T-helper 22 cell (primary cell): Measurements from ENCODE around the gene ATF7IP2.
A peak's percentile ranks its signal among the peaks of the same experiment; 100 is the strongest.

Source experiments
- DNase-seq: peaks from one replicate; pipeline ENCODE4 v3.0.0-alpha.2; 2020; ENCODE audit warnings: low read depth

The ATF7IP2 gene

DNA sequence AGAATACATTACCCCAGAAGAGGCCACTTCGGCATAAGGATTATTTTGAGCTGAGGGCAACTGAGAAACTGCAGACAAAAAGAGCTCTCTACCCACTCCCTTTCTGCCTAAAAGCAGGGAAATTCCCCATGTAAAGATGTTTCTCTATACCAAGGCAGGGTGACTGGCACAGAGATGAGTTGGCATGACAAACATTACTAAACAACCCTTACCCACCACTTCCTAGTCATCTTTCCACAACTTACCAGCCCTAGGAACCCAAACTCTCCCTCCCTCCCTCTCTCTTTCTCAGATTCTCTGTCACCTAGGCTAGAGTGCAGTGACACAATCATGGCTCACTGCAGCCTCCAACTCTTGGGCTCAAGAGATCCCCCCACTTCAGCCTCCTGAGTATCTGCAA is 126.0 kb downstream of the ATF7IP2 start:
- DNase-seq = no peak

DNA sequence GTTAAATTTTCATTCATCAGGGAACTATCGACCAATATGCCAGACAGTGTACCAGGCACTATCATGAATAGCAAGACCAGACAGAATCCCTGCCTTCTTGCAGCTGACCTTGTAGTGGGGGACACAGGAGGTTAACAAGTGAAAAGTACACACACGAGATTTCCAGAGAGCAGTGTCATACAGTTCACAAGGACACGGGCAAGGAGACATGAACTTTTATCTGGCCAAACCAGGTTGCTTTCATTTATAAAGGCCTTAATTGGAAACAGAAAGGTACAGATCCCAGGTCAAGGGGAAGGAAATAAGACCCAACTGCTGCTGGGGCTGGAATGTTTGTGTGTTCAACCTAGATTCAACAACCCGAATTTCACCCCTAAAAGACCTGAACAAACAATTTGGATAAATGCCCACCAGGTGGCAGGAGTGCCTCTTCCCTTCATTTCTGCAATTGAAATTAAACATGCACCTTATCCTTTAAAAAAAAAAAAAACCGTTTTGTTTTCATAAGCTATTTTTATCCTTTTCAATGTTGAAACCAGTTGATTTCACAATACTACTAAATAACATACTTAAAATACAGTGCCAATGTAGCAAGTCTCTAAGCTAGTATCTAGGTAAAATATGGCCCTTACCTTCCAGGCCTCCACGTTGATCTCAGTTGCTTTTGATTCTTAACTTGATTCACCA is 128.7 kb downstream of the ATF7IP2 start:
- no peak for DNase-seq

- DNase-seq = no peak
Observed at GRCh38 chr16:10517868-10518267, 132.0 kb downstream of the ATF7IP2 start.

- no peak for DNase-seq
Observed at GRCh38 chr16:10518479-10519041, 132.7 kb downstream of the ATF7IP2 start.

GRCh38 chr16:10519297-10519696 is 133.4 kb downstream of the ATF7IP2 start:
- no peak for DNase-seq

- no peak for DNase-seq
Observed at GRCh38 chr16:10519929-10520868, 134.3 kb downstream of the ATF7IP2 start.

DNA sequence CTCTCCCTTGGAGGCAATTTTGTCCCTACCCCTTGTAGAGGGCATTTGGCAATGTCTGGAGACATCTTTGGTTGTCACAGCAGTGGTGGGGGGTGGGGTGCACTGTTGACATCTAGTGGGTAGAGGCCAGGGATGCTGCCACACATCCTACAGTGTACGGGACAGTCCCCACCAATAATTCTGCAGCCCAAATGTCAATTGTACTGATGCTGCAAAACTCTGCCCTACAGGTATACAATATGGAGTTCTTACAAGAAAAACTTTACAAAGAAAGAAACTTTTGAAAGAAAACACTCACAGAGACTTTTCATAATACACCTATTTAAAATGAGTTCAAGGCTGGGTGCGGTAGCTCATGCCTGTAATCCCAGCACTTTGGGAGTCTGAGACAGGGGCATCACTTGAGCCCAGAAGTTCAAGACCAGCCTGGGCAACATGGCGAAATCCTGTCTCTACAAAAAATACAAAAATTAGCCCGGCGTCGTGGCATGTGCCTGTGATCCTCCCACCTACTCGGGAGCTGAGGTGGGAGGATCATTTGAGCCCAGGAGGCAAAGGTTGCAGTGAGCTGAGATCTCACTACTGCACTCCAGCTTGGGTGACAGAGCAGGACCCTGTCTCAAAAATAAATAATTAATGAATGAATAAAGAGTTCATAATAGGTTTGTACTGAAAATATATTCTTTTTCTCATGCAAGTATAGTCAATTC is 135.2 kb downstream of the ATF7IP2 start:
- no peak for DNase-seq

- peak; percentile 2 for DNase-seq
Observed at GRCh38 chr16:10521681-10522274, 135.9 kb downstream of the ATF7IP2 start.

- DNase-seq = no peak
Observed at GRCh38 chr16:10522966-10523365, 137.1 kb downstream of the ATF7IP2 start.

- DNase-seq = no peak
Observed at GRCh38 chr16:10525214-10525825, 139.5 kb downstream of the ATF7IP2 start.

- no peak for DNase-seq
Observed at GRCh38 chr16:10526962-10527361, 141.1 kb downstream of the ATF7IP2 start.

GRCh38 chr16:10528635-10529034 is 142.8 kb downstream of the ATF7IP2 start:
- DNase-seq = no peak

- DNase-seq = no peak
Observed at GRCh38 chr16:10529895-10530669, 144.2 kb downstream of the ATF7IP2 start.

DNA sequence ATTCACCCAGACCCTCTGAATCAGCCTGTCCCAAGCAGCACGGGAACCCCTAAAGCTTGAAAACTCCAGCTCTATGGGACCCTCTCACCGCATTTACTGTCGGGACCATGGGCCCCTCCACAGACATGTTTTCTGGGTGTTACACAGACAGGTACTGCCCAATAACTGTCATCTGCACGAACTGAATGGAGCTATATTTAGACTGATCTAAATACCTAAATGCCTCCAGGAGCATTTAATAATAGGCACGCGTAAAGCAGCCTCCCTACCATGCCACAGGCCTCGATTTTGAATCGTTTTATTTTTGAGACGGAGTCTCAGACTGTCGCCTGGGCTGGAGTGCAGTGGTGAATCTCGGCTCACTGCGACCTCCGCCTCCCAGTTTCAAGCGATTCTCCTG is 144.8 kb downstream of the ATF7IP2 start:
- DNase-seq = no peak

DNA sequence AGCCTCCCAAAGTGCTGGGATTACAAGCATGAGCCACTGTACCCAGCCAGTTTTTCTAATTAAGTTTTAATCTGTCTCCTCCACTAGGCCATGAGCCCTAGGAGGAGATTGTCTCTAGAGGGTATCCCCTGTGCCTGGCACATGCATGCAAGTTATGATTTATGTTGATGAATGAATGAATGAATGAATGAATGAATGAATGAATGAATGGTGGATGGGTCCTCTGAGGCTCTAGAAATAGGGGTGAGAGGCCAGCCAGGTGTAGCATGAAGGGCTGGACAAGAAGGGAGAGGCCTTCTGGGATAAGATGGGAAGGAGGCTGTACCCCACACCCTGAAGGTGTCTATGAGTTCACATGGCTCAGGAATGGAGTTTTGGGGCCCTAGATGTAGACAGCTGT is 145.7 kb downstream of the ATF7IP2 start:
- no peak for DNase-seq
